ENCODE data around the gene HEPHL1.

Gene HEPHL1

DNA sequence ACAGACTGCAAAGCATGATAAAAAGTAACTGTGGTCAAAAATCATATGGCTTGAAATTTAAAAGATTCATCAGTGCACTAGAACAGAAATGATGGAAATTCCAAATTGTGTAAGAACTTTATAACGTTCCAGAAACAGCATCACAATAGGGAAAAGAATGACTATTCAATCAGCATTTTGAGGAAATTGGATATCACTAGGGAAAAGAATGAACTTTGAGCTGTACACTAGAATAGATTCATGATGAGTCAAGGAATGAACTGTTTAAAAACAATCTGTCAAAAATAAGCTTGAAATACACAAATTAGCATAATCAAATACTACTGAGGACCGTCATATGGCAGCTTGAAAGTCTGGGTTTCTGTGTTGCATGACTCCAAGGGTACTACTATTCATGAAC lies 20.5 kb upstream of the HEPHL1 start:
- DNase-seq: no peak
- no peaks in the 10 kb centered on the region for H3F3A ChIP-seq (ENCODE audit: insufficient read depth, low read length)
- no peak overlapping the region for H3K4me2 ChIP-seq (ENCODE audit: low read depth, low read length)
- no peak for TF ChIP-seq EZH2 (optimal IDR thresholded peaks at IDR 0.05; ENCODE audit: low read depth, low read length)
- no peak for TF ChIP-seq EZH2phosphoT487 (IDR thresholded peaks at IDR 0.05; ENCODE audit: low read length)
- TF ChIP-seq, protein P1, sequence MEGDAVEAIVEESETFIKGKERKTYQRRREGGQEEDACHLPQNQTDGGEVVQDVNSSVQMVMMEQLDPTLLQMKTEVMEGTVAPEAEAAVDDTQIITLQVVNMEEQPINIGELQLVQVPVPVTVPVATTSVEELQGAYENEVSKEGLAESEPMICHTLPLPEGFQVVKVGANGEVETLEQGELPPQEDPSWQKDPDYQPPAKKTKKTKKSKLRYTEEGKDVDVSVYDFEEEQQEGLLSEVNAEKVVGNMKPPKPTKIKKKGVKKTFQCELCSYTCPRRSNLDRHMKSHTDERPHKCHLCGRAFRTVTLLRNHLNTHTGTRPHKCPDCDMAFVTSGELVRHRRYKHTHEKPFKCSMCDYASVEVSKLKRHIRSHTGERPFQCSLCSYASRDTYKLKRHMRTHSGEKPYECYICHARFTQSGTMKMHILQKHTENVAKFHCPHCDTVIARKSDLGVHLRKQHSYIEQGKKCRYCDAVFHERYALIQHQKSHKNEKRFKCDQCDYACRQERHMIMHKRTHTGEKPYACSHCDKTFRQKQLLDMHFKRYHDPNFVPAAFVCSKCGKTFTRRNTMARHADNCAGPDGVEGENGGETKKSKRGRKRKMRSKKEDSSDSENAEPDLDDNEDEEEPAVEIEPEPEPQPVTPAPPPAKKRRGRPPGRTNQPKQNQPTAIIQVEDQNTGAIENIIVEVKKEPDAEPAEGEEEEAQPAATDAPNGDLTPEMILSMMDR (IDR thresholded peaks at IDR 0.05; ENCODE audit: low read length): no peak
- no peaks in the 10 kb centered on the region for H4K20me1 ChIP-seq (ENCODE audit: insufficient read depth, low read length)
- H3K9me2 ChIP-seq (replicated peaks; ENCODE audit: insufficient read depth, low read length): no peaks in the 10 kb centered on the region
- no peak overlapping the region for H3K4me3 ChIP-seq (ENCODE audit: low read length)
- no peak overlapping the region for H3K27ac ChIP-seq (ENCODE audit: low read length)
- no peaks in the 10 kb centered on the region for H3K9me3 ChIP-seq (replicated peaks; ENCODE audit: insufficient read depth, low read length)
- no peaks in the 10 kb centered on the region for H3K79me2 ChIP-seq (ENCODE audit: low read length)
- H3K9ac ChIP-seq (ENCODE audit: low read length): no peak overlapping the region
- no peaks in the 10 kb centered on the region for H3K4me1 ChIP-seq (ENCODE audit: low read length)
- H3K27me3 ChIP-seq (replicated peaks; ENCODE audit: insufficient read depth, low read length): no peaks in the 10 kb centered on the region
- no peaks in the 10 kb centered on the region for H3K36me3 ChIP-seq (replicated peaks; ENCODE audit: insufficient read depth, low read length)
- no peak overlapping the region for H2AFZ ChIP-seq (ENCODE audit: low read length)

DNA sequence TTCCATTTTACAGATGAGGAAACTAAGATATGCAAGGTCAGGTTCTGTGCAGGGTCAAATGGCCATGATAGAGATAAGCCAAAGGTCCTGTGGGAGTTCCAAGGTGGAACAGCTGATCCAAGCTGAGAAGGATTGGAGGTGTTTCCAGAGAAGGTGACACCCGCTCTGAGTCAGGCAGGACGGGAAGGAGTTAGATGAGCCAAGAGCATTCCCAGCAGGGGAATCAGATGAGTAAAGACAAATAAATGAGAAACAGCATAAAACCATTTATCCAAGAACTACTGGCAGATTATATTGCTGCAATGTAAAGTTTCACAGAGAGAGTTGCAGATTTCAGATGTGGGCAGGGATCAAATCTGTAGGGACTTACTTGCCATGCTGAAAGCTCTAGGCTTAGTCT lies 18.9 kb upstream of the HEPHL1 start:
- Histone ChIP-seq H3K9me2 (replicated peaks; ENCODE audit: insufficient read depth, low read length) (no peaks in the 10 kb centered on the region), H3K4me1 (ENCODE audit: low read length) (no peaks in the 10 kb centered on the region), H3K4me3 (ENCODE audit: low read length) (no peak overlapping the region), H3F3A (ENCODE audit: insufficient read depth, low read length) (no peaks in the 10 kb centered on the region), H3K4me2 (ENCODE audit: low read depth, low read length) (no peak overlapping the region), H3K36me3 (replicated peaks; ENCODE audit: insufficient read depth, low read length) (no peaks in the 10 kb centered on the region), H3K9me3 (replicated peaks; ENCODE audit: insufficient read depth, low read length) (no peaks in the 10 kb centered on the region), H3K27me3 (replicated peaks; ENCODE audit: insufficient read depth, low read length) (no peaks in the 10 kb centered on the region), H2AFZ (ENCODE audit: low read length) (no peak overlapping the region), H3K27ac (ENCODE audit: low read length) (no peak overlapping the region), H4K20me1 (ENCODE audit: insufficient read depth, low read length) (no peaks in the 10 kb centered on the region), H3K9ac (ENCODE audit: low read length) (no peak overlapping the region), H3K79me2 (ENCODE audit: low read length) (no peaks in the 10 kb centered on the region)
- TF ChIP-seq, protein P1 (IDR thresholded peaks at IDR 0.05; ENCODE audit: low read length): no peak
- TF ChIP-seq EZH2 (optimal IDR thresholded peaks at IDR 0.05; ENCODE audit: low read depth, low read length): no peak
- TF ChIP-seq EZH2phosphoT487 (IDR thresholded peaks at IDR 0.05; ENCODE audit: low read length): no peak
- DNase-seq: no peak

DNA sequence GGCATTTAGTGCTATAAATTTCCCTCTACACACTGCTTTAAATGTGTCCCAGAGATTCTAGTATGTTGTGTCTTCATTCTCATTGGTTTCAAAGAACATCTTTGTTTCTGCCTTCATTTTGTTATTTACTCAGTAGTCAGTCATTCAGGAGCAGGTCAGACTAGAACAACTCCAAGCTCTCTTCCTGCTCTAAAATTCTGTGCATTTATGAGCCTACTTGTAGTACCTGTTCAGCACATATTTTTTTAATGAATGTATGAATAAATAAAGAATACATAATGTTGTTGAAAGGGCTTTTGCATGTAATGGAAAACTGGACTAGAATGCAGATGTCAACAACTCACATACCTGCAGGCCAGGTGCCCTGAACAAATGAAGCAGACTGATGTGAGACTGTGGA lies 13.7 kb upstream of the HEPHL1 start:
- Histone ChIP-seq H3K9me3 (replicated peaks; ENCODE audit: insufficient read depth, low read length) (no peaks in the 10 kb centered on the region), H3K4me2 (ENCODE audit: low read depth, low read length) (no peak overlapping the region), H3K27ac (ENCODE audit: low read length) (no peak overlapping the region), H3K36me3 (replicated peaks; ENCODE audit: insufficient read depth, low read length) (no peaks in the 10 kb centered on the region), H3K27me3 (replicated peaks; ENCODE audit: insufficient read depth, low read length) (no peaks in the 10 kb centered on the region), H3K9ac (ENCODE audit: low read length) (no peak overlapping the region), H3K79me2 (ENCODE audit: low read length) (no peaks in the 10 kb centered on the region), H3K9me2 (replicated peaks; ENCODE audit: insufficient read depth, low read length) (no peaks in the 10 kb centered on the region), H3K4me1 (ENCODE audit: low read length) (no peaks in the 10 kb centered on the region), H4K20me1 (ENCODE audit: insufficient read depth, low read length) (no peaks in the 10 kb centered on the region), H3K4me3 (ENCODE audit: low read length) (no peak overlapping the region), H2AFZ (ENCODE audit: low read length) (no peak overlapping the region), H3F3A (ENCODE audit: insufficient read depth, low read length) (no peaks in the 10 kb centered on the region)
- DNase-seq: no peak
- TF ChIP-seq, protein P1 (IDR thresholded peaks at IDR 0.05; ENCODE audit: low read length): no peak
- TF ChIP-seq EZH2 (optimal IDR thresholded peaks at IDR 0.05; ENCODE audit: low read depth, low read length) (no peak), EZH2phosphoT487 (IDR thresholded peaks at IDR 0.05; ENCODE audit: low read length) (no peak)
